ENCODE results near the gene CMTM4. TPM values are rescaled to one million over a fixed set of nuclear protein-coding genes. Genes with fewer than 3 reads are reported as not detected.
A peak's percentile ranks its signal among the peaks of the same experiment; 100 is the strongest.
"Not testable (repeated sequence)": the region's sequence is repeated elsewhere in the genome, so short reads cannot be mapped to it uniquely, and the experiment has no call there.

Gene CMTM4
- total RNA-seq, 4 donors from 2014 or later, result 170 to 246 (median 201) TPM

DNA sequence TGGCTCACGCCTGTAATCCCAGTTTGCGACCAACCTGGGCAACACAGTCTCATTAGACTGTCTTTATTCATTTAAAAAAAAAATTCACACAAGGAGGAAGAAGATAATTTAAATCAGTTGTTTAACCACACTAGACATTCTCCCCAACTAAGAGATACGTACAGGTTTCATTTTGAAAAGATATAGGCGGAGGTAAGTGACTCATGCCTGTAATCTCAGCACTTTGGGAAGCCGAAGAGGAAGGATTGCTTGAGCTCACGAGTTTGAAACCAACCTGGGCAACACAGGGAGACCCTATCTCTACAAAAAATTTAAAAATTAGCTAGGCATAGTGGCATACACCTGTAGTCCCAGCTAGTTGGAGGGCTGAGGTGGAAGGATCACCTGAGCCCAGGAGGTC is 5.3 kb downstream of the CMTM4 start:
- H3K27me3 ChIP-seq, result no peaks in the 10 kb centered on the region
- no peak overlapping the region for H3K4me3 ChIP-seq (replicated peaks in 1 of 3)
- no peak overlapping the region for H3K27ac ChIP-seq
- H3K9me3 ChIP-seq, result no peaks in the 10 kb centered on the region
- no peaks in the 10 kb centered on the region for H3K36me3 ChIP-seq
- DNase-seq, result no peak
- intact Hi-C loops (cut with DNase I), result no loop called here
- WGBS, 2 donors, result 89 to 95% methylated on average over 6 of the region's 6 CpGs
- H3K4me1 ChIP-seq, result peaks cover 32 to 38% of the 10 kb centered on the region in 2 donors
- TF ChIP-seq POLR2A (IDR thresholded peaks at IDR 0.05), result no peak
- TF ChIP-seq, protein P1, sequence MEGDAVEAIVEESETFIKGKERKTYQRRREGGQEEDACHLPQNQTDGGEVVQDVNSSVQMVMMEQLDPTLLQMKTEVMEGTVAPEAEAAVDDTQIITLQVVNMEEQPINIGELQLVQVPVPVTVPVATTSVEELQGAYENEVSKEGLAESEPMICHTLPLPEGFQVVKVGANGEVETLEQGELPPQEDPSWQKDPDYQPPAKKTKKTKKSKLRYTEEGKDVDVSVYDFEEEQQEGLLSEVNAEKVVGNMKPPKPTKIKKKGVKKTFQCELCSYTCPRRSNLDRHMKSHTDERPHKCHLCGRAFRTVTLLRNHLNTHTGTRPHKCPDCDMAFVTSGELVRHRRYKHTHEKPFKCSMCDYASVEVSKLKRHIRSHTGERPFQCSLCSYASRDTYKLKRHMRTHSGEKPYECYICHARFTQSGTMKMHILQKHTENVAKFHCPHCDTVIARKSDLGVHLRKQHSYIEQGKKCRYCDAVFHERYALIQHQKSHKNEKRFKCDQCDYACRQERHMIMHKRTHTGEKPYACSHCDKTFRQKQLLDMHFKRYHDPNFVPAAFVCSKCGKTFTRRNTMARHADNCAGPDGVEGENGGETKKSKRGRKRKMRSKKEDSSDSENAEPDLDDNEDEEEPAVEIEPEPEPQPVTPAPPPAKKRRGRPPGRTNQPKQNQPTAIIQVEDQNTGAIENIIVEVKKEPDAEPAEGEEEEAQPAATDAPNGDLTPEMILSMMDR (IDR thresholded peaks at IDR 0.05), result no peak

DNA sequence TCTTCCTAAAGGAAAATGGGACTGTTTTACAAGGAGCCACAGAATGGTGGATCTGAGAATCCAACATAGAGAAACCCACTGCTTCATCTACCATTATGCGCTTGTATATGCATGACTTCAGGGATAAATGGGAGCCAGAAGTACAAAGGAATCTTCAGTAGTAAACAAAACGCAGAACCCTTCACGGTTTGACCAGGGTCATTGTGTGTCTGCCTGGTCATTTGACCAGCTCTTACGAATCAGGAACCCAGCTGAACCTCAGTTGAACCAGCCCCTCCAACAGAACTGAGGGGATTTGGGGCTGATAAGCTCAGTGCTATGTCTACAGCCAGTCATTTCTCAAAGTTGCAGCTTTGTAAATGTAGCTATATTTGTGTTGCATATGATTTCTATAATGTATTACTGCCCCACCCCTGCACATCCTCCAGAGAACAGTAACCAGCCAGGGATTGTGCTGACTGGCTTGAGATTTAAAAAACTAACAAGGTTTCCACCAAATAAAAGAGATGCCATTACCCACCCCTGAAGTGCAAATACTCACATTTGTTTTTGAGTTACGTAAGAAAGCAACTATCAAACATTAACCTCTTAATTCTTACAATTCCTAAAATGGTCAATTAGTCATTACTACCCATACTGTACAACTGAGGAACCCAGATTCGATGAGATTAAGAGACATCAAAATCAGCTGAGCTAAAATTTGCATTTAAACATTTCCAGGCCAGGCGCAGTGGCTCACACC is 6.3 kb downstream of the CMTM4 start:
- H3K27ac ChIP-seq, result peak overlapping the region in 2 of 3 donors; percentile 2 to 43
- DNase-seq, result no peak
- intact Hi-C loops (cut with DNase I), result no loop called here
- WGBS, 2 donors, result 78 to 84% methylated on average over 7 of the region's 7 CpGs
- peaks cover 29 to 32% of the 10 kb centered on the region in 2 donors for H3K4me1 ChIP-seq
- H3K4me3 ChIP-seq (replicated peaks in 1 of 3), result no peak overlapping the region
- no peak for TF ChIP-seq POLR2A (IDR thresholded peaks at IDR 0.05)
- TF ChIP-seq, protein P1 (IDR thresholded peaks at IDR 0.05), result no peak
- H3K27me3 ChIP-seq, result no peaks in the 10 kb centered on the region
- H3K36me3 ChIP-seq, result no peaks in the 10 kb centered on the region
- no peaks in the 10 kb centered on the region for H3K9me3 ChIP-seq

DNA sequence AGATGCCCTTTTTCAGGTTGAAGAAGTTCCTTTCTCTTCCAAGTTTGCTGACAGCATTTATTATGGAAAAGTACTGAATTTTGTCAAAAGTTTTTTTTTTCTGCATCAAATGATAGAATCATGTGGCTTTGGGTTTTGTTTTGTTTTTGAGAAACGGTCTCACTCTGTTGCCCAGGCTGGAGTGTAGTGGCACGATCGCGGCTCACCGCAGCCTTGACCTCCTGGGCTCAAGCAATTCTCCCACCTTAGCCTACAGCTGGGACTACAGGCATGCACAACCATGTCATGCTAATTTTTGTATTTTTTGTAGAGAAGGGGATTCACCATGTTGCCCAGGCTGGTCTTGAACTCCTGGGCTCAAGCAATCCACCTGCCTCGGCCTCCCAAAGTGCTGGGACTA is 7.3 kb downstream of the CMTM4 start:
- TF ChIP-seq POLR2A (IDR thresholded peaks at IDR 0.05), result no peak
- H3K36me3 ChIP-seq, result no peaks in the 10 kb centered on the region
- no peaks in the 10 kb centered on the region for H3K27me3 ChIP-seq
- intact Hi-C loops (cut with DNase I), result no loop called here
- peak in 1 of 2 donors; percentile 36 for DNase-seq
- no peaks in the 10 kb centered on the region for H3K9me3 ChIP-seq
- peak overlapping the region in 2 of 3 donors; percentile 43 to 45 for H3K27ac ChIP-seq
- H3K4me3 ChIP-seq (replicated peaks in 1 of 3), result no peak overlapping the region
- 51 to 57% methylated on average over 6 of the region's 6 CpGs for WGBS, 2 donors
- peaks cover 24 to 35% of the 10 kb centered on the region in 2 donors for H3K4me1 ChIP-seq

DNA sequence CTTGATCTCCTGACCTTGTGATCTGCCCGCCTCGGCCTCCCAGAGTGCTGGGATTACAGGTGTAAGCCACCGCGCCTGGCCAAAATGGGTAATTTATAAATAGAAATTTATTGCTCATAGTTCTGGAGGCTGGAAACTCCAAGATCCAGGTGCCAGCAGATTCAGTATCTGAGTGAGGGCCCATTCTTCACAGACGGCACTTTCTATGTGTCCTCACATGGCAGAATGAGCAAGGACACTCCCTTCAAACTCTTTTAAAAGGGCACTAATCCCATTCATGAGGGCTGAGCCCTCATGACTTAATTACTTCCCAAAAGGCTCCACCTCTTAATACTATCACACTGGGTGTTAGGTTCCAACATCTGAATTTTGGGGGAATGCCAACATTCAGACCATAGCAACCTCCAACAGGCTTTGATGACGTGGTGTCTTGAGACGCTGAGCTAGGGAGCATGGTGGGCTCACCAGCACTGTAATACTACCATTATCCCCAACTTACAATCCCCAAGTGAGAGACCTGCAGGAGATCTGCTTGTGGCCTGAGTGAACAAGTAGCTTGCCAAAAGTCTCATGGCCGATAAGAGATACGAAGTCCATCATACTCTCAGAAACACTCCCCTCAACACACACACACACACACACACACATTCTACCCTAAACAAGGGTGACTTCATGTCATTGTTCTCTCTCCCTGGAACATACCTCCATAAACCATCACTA is 8.5 kb downstream of the CMTM4 start:
- Histone ChIP-seq H3K27ac (no peak overlapping the region), H3K4me1 (peaks cover 16 to 38% of the 10 kb centered on the region in 2 donors), H3K4me3 (replicated peaks in 1 of 3) (no peak overlapping the region), H3K9me3 (no peaks in the 10 kb centered on the region), H3K27me3 (no peaks in the 10 kb centered on the region), H3K36me3 (no peaks in the 10 kb centered on the region)
- WGBS, 2 donors, result 97 to 100% methylated on average over 8 to 9 of the region's 9 CpGs
- TF ChIP-seq, protein P1 (IDR thresholded peaks at IDR 0.05), result no peak
- TF ChIP-seq POLR2A (IDR thresholded peaks at IDR 0.05), result no peak
- intact Hi-C loops (cut with DNase I), result no loop called here
- no peak for DNase-seq

DNA sequence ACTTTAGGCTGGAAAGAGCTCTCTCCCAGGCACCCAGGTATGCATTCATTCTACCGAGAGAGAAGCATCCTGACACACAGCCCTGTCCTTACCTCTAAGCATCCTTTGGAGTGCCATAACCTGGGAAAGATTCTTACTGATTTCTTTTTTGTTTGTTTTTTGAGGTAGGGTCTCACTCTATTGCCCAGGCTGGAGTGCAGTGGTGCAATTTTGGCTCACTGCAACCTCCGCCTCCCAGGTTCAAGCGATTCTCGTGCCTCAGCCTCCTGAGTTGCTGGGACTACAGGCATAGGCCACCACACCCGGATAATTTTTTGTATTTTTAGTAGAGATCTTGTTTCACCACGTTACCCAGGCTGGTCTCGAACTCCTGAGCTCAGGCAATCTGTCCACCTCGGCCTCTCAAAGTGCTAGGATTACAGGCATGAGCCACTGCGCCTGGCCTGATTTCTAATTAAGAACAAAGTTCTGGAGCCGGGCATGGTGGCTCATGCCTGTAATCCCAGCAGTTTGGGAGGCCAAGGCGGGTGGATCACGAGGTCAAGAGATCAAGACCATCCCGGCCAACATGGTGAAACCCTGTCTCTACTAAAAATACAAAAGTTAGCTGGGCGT is 10.9 kb downstream of the CMTM4 start:
- H3K27ac ChIP-seq; H3K36me3 ChIP-seq; DNase-seq; intact Hi-C loops (cut with DNase I); H3K9me3 ChIP-seq; H3K27me3 ChIP-seq; H3K4me3 ChIP-seq (replicated peaks in 1 of 3): not testable (repeated sequence)
- H3K4me1 ChIP-seq, result peaks cover 29 to 54% of the 10 kb centered on the region in 2 donors
- 97% methylated on average over 14 of the region's 14 CpGs for WGBS, 2 donors
